Astrocyte of the spinal cord (primary cell): ENCODE results near the gene FRMD4B.
A peak's percentile ranks its signal among the peaks of the same experiment; 100 is the strongest.

Source experiments
- DNase-seq: peaks from one replicate; pipeline ENCODE4 v3.0.0; 2011; ENCODE audit warnings: low read depth, low spot score
- H3K4me3 ChIP-seq: 2 replicates; pipeline ENCODE4 v1.5.1; 2011; ENCODE audit warnings: low read depth, mild to moderate bottlenecking, low read length, moderate library complexity
- CTCF ChIP-seq: IDR thresholded peaks from 2 replicates; pipeline ENCODE4 v1.5.1; 2012; ENCODE audit warnings: low read depth, mild to moderate bottlenecking, low read length, inconsistent platforms
- in situ Hi-C: cut with HindIII; loops from 2 replicates; pipeline ENCODE4 v1.10.0; 2017; ENCODE audit warnings: low sequenced_read_pairs

FRMD4B gene

GRCh38 chr3:69297501-69297900, 88.4 kb downstream of the FRMD4B start:
- no peak for TF ChIP-seq CTCF
- no peak overlapping the region for H3K4me3 ChIP-seq
- DNase-seq, result no peak
- in situ Hi-C loops, result no loop called here

- no peak for TF ChIP-seq CTCF
- DNase-seq, result no peak
- in situ Hi-C loops, result no loop called here
- H3K4me3 ChIP-seq, result no peak overlapping the region
Observed at GRCh38 chr3:69296995-69297394, 88.9 kb downstream of the FRMD4B start.

GRCh38 chr3:69294014-69294766, 91.7 kb downstream of the FRMD4B start:
- no peak overlapping the region for H3K4me3 ChIP-seq
- peak; percentile 61 for DNase-seq
- no peak for TF ChIP-seq CTCF
- in situ Hi-C loops, result no loop called here

- DNase-seq, result no peak
- in situ Hi-C loops, result no loop called here
- TF ChIP-seq CTCF, result no peak
- H3K4me3 ChIP-seq, result no peak overlapping the region
Observed at GRCh38 chr3:69292959-69293574, 92.8 kb downstream of the FRMD4B start.

- in situ Hi-C loops, result no loop called here
- H3K4me3 ChIP-seq, result no peak overlapping the region
- DNase-seq, result no peak
- no peak for TF ChIP-seq CTCF
Observed at GRCh38 chr3:69292185-69292584, 93.7 kb downstream of the FRMD4B start.

GRCh38 chr3:69290430-69290829, 95.5 kb downstream of the FRMD4B start:
- no peak for TF ChIP-seq CTCF
- in situ Hi-C loops, result no loop called here
- no peak for DNase-seq
- H3K4me3 ChIP-seq, result no peak overlapping the region
